Uterus (tissue), 4 donors: ENCODE data around the gene SHROOM3. TPM values are rescaled to one million over a fixed set of nuclear protein-coding genes. Genes with fewer than 3 reads are reported as not detected.

Source experiments
- DNase-seq, 2 donors: peaks; one replicate each; pipeline ENCODE4 v3.0.0-alpha.2; 2019 to 2020
- H3K27ac ChIP-seq, 2 donors: fragments of 200-600 bp; sonication (generic); 1 replicate in 1 of 2; 2 replicates in 1 of 2; pipeline ENCODE4 v1.5.1; 2016 to 2018
- H3K27me3 ChIP-seq, 2 donors: fragments of 200-600 bp; sonication (generic); one replicate each; pipeline ENCODE4 v1.5.1; 2018 to 2019; ENCODE audit warnings: control low read depth in 1 of 2
- H3K36me3 ChIP-seq, 2 donors: fragments of 200-600 bp; sonication (generic); one replicate each; pipeline ENCODE4 v1.5.1; 2019; ENCODE audit warnings: control low read depth in 1 of 2
- H3K4me1 ChIP-seq, 2 donors: fragments of 200-600 bp; sonication (generic); one replicate each; pipeline ENCODE4 v1.5.1; 2018 to 2019; ENCODE audit warnings: control low read depth in 1 of 2
- H3K4me3 ChIP-seq, 2 donors: fragments of 200-600 bp; sonication (generic); 1 replicate in 1 of 2; 2 replicates in 1 of 2; pipeline ENCODE4 v1.5.1; 2018 to 2019; ENCODE audit warnings: mild to moderate bottlenecking in 1 of 2
- H3K9me3 ChIP-seq, 2 donors: fragments of 200-600 bp; sonication (generic); one replicate each; pipeline ENCODE4 v1.5.1; 2019; ENCODE audit warnings: control low read depth in 1 of 2
- CTCF ChIP-seq, 4 experiments: fragments of 200-600 bp in 2 of 4; fragments of 450-650 bp in 2 of 4; sonication (generic) in 2 of 4; IDR thresholded peaks; one replicate each; pipeline ENCODE4 v1.5.1; 2016 to 2019; ENCODE audit warnings: antibody characterized with exemption in 4 of 4, mild to moderate bottlenecking in 2 of 4, moderate library complexity in 1 of 4
- POLR2A ChIP-seq, 2 donors: fragments of 450-650 bp; IDR thresholded peaks; one replicate each; pipeline ENCODE4 v1.6.1; 2016; ENCODE audit warnings: antibody characterized with exemption in 2 of 2, mild to moderate bottlenecking in 1 of 2, moderate library complexity in 1 of 2
- intact Hi-C: fragments of 100-400 bp; cut with DNase I; formaldehyde crosslinking; loops from one replicate; pipeline ENCODE4 v1.15.1; 2023; ENCODE audit warnings: low total_unique reads
- total RNA-seq, 4 donors: library from RNA; depleted of rRNA in 3 of 4; stranded (reverse); fragments of >200 nt in 3 of 4; gene quantifications; one replicate each; pipeline versions ENCODE4 v1.1.0 to v1.2.4, GENCODE V29; 2014 to 2023
- donor health status: DM: yes; HTN: yes; CAD: no.

The SHROOM3 gene
- total RNA-seq, 4 donors from 2014 or later, result 1.5 to 24.1 (median 3.4) TPM

GRCh38 chr4:76654791-76655190 lies 219.8 kb downstream of the SHROOM3 start:
- H3K27ac ChIP-seq, result no peak overlapping the region
- DNase-seq, result no peak
- no peaks in the 10 kb centered on the region for H3K36me3 ChIP-seq
- no peaks in the 10 kb centered on the region for H3K4me1 ChIP-seq
- H3K4me3 ChIP-seq, result no peak overlapping the region
- TF ChIP-seq CTCF (IDR thresholded peaks at IDR 0.05) (no peak), POLR2A (IDR thresholded peaks at IDR 0.05) (no peak)
- intact Hi-C loops, result no loop called here
- H3K9me3 ChIP-seq, result no peaks in the 10 kb centered on the region
- no peaks in the 10 kb centered on the region for H3K27me3 ChIP-seq

- Histone ChIP-seq H3K27ac (no peak overlapping the region), H3K4me3 (no peak overlapping the region), H3K4me1 (no peaks in the 10 kb centered on the region), H3K27me3 (no peaks in the 10 kb centered on the region), H3K36me3 (no peaks in the 10 kb centered on the region), H3K9me3 (no peaks in the 10 kb centered on the region)
- no peak for DNase-seq
- TF ChIP-seq CTCF (IDR thresholded peaks at IDR 0.05), result no peak
- TF ChIP-seq POLR2A (IDR thresholded peaks at IDR 0.05), result no peak
- intact Hi-C loops, result no loop called here
Observed at GRCh38 chr4:76655566-76656479, 220.8 kb downstream of the SHROOM3 start.

GRCh38 chr4:76657443-76657842 lies 222.4 kb downstream of the SHROOM3 start:
- Histone ChIP-seq H3K4me3 (no peak overlapping the region), H3K36me3 (no peaks in the 10 kb centered on the region), H3K9me3 (no peaks in the 10 kb centered on the region), H3K4me1 (no peaks in the 10 kb centered on the region), H3K27me3 (no peaks in the 10 kb centered on the region), H3K27ac (no peak overlapping the region)
- intact Hi-C loops, result no loop called here
- DNase-seq, result no peak
- TF ChIP-seq CTCF (IDR thresholded peaks at IDR 0.05), result no peak
- no peak for TF ChIP-seq POLR2A (IDR thresholded peaks at IDR 0.05)

- H3K27me3 ChIP-seq, result no peaks in the 10 kb centered on the region
- TF ChIP-seq CTCF (IDR thresholded peaks at IDR 0.05) (no peak), POLR2A (IDR thresholded peaks at IDR 0.05) (no peak)
- no peaks in the 10 kb centered on the region for H3K36me3 ChIP-seq
- no peaks in the 10 kb centered on the region for H3K4me1 ChIP-seq
- no peaks in the 10 kb centered on the region for H3K9me3 ChIP-seq
- H3K4me3 ChIP-seq, result no peak overlapping the region
- H3K27ac ChIP-seq, result no peak overlapping the region
- no peak for DNase-seq
- intact Hi-C loops, result no loop called here
Observed at GRCh38 chr4:76658231-76659102, 223.4 kb downstream of the SHROOM3 start.

- no peaks in the 10 kb centered on the region for H3K9me3 ChIP-seq
- intact Hi-C loops, result no loop called here
- no peaks in the 10 kb centered on the region for H3K27me3 ChIP-seq
- H3K36me3 ChIP-seq, result no peaks in the 10 kb centered on the region
- TF ChIP-seq CTCF (IDR thresholded peaks at IDR 0.05), result no peak
- TF ChIP-seq POLR2A (IDR thresholded peaks at IDR 0.05), result no peak
- no peak overlapping the region for H3K4me3 ChIP-seq
- H3K27ac ChIP-seq, result no peak overlapping the region
- no peaks in the 10 kb centered on the region for H3K4me1 ChIP-seq
- no peak for DNase-seq
Observed at GRCh38 chr4:76659103-76659490, 224.1 kb downstream of the SHROOM3 start.
